Measurements from ENCODE around the gene KLK5.

DNA sequence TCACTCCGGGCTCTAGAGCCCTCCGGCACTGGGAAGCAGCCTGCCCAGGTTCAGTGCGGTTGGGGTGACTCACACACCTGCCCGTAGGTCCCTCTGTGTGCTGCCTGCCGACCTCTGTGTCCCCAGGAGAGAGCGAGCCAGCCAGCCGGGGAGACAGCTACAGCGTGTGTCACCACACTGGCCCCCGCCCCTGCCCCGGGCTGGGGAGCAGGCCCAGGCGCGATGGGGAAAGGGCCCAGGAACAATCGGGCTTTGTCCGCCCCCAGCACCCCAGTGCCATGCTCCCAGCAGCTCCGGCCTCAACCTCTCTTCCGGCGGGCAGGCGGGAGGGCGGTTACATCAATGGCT is 16.5 kb upstream of the KLK5 start, which contains the start of gene KLK6:
- TF ChIP-seq, protein P1, sequence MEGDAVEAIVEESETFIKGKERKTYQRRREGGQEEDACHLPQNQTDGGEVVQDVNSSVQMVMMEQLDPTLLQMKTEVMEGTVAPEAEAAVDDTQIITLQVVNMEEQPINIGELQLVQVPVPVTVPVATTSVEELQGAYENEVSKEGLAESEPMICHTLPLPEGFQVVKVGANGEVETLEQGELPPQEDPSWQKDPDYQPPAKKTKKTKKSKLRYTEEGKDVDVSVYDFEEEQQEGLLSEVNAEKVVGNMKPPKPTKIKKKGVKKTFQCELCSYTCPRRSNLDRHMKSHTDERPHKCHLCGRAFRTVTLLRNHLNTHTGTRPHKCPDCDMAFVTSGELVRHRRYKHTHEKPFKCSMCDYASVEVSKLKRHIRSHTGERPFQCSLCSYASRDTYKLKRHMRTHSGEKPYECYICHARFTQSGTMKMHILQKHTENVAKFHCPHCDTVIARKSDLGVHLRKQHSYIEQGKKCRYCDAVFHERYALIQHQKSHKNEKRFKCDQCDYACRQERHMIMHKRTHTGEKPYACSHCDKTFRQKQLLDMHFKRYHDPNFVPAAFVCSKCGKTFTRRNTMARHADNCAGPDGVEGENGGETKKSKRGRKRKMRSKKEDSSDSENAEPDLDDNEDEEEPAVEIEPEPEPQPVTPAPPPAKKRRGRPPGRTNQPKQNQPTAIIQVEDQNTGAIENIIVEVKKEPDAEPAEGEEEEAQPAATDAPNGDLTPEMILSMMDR (conservative IDR thresholded peaks at IDR 0.05; ENCODE audit: low read length) = no peak
- no peak for TF ChIP-seq EZH2phosphoT487 (IDR thresholded peaks at IDR 0.05; ENCODE audit: borderline replicate concordance)

Data from Loucy (cell line).